ENCODE data around the gene NLRC5. TPM values are rescaled to one million over a fixed set of nuclear protein-coding genes. Genes with fewer than 3 reads are reported as not detected.

The NLRC5 gene
- polyA plus RNA-seq, 5 donors: 8.2 to 13.9 (median 10.7) TPM

GRCh38 chr16:57022445-57022844 is 33.1 kb downstream of the NLRC5 start:
- DNase-seq: no peak

- DNase-seq: no peak
Measured at GRCh38 chr16:57023541-57024249, 34.3 kb downstream of the NLRC5 start.

DNA sequence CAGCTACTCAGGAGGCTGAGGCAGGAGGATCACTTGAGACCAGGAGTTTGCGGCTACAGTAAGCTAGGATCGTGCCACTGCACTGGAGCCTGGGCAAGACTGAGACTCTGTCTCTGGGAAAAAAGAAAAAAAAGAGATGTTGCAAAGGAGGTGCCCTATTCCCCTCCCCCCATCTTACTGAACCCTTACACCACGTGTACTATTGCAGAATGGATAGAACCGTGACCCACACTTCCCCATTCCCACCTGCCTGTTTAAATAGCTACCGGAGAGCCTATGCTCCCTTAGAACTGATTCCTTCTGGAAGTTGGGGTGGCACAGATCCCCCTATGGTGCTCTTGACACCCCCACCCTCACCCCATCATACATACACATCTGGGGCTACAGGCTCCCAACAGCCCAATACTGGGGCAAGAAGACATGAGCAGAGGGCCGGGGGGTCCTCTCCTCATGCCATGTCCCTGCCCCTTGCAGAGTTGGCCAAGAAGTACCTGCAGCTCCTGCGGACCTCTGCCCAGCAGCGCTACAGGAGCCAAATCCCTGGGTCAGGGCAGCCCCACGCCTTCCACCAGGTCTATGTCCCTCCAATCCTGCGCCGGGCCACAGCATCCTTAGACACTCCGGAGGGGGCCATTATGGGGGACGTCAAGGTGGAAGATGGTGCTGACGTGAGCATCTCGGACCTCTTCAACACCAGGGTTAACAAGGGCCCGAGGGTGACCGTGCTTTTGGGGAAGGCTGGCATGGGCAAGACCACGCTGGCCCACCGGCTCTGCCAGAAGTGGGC is 35.7 kb downstream of the NLRC5 start:
- no peak for DNase-seq

GRCh38 chr16:57025941-57026777 is 36.8 kb downstream of the NLRC5 start:
- no peak for DNase-seq

DNA sequence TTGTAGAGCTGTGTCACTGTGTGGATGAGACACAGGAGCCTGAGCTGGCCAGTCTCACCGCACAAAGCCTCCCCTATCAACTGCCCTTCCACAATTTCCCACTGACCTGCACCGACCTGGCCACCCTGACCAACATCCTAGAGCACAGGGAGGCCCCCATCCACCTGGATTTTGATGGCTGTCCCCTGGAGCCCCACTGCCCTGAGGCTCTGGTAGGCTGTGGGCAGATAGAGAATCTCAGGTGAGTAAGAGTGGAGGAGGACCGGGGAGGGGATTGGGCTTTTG is 37.4 kb downstream of the NLRC5 start:
- no peak for DNase-seq

DNA sequence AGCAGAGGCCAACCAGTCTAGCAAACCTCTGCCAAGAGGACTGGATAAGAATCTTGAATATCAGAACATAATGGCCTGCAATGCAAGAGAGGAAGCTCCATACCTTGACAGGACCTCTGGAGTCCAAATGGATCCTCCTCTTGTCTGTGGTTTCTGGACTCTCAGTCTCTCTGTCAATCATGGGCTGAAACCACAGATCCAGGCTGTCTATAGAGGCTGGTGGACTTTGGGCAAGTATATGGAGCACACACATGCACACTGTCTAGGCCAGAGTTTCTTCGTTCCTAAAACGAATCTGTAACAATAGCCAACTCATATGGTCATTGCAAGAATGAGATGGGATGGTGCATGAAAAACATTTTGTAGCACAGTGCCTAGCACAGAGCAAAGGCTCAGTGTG is 37.7 kb downstream of the NLRC5 start:
- DNase-seq: no peak

DNA sequence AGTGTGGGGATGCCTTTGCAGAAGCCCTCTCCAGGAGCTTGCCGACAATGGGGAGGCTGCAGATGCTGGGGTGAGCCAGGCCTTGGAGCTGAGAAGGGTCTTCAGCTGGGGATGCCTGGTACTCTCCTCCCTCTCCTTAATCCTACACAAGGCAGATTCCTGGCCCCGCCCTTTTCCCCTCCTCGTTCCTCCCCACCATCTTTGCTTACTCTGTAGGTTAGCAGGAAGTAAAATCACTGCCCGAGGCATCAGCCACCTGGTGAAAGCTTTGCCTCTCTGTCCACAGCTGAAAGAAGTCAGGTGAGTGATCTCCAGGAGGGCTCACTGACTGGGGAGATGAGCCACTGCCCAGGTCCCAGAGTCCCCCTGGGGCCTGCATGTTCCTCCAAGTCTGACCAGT is 38.7 kb downstream of the NLRC5 start:
- no peak for DNase-seq

- DNase-seq: no peak
Measured at GRCh38 chr16:57029161-57030160, 40.1 kb downstream of the NLRC5 start.

DNA sequence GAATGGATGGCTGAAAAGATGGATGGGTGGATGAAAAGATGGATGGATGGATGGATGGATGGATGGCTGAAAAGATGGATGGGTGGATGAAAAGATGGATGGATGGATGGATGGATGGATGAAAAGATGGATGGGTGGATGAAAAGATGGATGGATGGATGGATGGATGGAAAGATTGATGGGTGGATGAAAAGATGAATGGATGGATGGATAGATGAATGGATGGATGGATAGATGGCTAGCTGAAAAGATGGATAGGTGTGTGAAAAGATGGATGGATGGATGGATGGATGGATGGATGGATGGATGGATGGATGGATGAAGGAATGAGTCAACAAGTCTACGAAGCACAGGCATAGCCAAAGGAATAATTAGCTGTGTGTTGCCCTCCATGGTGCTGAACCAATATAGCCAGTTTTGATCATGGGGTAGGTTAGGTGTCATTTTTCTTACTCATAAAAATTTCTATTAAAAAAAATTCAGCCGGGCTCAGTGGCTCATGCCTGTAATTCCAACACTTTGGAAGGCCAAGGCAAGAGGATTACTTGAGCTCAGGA is 41.1 kb downstream of the NLRC5 start:
- no peak for DNase-seq

DNA sequence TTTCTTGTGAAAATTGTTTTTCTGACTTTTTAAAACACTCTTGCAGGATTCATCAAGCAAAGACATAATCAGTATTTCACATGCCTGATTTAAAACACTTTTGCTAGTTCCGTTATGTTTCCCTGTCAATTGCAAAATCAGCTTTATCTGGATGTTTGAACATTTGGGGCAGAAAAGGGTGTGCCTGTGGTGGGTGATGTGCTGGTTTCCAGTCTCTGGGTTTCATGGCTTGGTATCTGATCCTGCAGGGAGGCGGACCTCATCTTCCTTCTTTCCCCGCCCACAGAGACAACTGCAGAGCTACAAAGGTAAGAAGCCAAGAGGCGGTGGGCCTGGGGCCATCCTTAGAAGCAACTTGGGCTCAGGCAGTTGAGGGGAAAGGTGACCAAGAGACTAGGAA is 41.8 kb downstream of the NLRC5 start:
- DNase-seq: no peak

DNA sequence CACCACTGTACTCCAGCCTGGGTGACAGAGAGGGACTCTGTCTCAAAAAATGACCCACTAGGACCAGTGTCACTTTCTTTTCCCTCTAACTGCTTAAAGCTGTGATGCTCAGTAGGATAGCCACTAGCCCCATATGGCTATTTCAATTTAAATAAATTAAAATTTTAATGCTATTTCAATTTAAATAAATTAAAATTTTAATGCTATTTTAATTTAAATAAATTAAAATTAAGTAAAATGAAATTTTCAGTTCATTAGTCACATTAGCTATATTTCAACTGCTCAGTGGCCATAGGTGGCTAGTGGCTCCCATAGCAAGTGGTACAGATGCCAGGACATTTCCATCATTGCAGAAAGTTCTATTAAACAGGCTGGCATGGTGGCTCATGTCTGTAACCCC is 43.0 kb downstream of the NLRC5 start:
- DNase-seq: no peak

DNA sequence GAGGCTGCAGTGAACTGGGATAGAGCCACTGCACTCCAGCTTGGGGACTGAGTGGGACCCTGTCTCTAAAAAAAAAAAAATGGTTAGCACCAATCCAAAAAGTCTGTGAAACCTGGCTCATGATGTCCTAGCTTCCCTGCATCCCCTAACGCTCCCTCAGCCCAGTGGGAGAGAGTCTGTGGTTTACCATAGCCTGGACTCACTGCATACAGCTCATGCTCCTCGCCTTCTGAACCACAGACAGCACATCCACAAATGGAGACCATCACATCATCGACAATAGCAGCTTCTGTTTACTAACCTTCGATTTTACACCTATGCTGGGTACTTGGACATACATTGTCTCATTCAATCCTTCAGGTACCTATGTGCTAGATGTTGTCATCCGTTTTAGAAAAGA is 43.6 kb downstream of the NLRC5 start:
- no peak for DNase-seq

- DNase-seq: no peak
Measured at GRCh38 chr16:57036315-57036714, 47.0 kb downstream of the NLRC5 start.

- DNase-seq: no peak
Measured at GRCh38 chr16:57036945-57037344, 47.6 kb downstream of the NLRC5 start.

GRCh38 chr16:57038166-57038565 is 48.8 kb downstream of the NLRC5 start:
- no peak for DNase-seq

GRCh38 chr16:57039148-57039812 is 49.9 kb downstream of the NLRC5 start:
- peak; percentile 50 to 53 for DNase-seq

DNA sequence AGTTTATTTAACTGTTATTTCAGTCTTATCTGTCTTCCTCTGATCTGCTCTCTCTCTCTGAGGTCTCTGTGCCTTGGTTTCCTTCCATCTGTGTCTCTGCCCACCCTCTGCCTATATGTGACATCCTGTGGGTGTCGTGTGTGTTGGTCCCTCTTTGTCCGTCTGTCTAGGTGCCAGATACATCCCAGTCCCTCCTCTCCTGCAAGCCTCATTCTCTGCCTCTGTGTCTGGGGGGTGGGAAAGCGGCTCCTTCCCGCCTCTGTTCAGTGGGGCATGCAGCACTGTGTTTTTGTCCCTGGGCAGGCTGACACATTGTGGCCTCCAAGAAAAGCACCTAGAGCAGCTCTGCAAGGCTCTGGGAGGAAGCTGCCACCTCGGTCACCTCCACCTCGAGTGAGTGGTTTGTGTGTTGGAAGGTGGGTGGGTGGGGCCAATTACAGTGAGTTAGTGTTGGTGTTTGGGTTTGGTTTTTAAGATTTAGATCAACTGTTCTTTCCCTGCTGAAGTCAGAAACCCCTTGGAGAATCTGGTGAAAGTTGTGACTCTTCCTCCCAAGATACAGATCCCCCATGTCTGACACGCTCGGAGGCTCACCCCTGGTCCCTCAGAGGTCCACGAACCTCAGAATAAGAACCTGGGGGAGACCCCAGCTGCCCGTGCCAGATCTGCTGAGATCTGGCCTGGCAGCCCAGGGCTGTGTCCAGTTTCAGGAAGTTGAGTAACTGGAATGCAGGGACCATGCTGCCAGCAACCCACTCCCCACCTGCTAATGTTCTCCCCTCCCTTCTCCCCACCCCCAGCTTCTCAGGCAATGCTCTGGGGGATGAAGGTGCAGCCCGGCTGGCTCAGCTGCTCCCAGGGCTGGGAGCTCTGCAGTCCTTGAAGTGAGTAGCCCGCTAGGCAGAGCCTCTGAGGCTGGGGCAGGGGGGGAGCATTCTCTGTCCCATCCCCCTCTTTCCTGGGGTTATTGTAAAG is 52.1 kb downstream of the NLRC5 start:
- DNase-seq: no peak

- no peak for DNase-seq
Measured at GRCh38 chr16:57042157-57043111, 53.1 kb downstream of the NLRC5 start.
